Lower leg skin (tissue), 4 donors: ENCODE data around the gene SPON2. TPM values are rescaled to one million over a fixed set of nuclear protein-coding genes. Genes with fewer than 3 reads are reported as not detected.

ENCODE experiments used
- DNase-seq, 2 donors: peaks; one replicate each; pipeline ENCODE4 v3.0.0-alpha.2; 2019; ENCODE audit warnings: low spot score in 2 of 2
- H3K4me3 ChIP-seq: fragments of 200-600 bp; sonication (generic); 2 replicates; pipeline ENCODE4 v1.5.1; 2017; ENCODE audit warnings: mild to moderate bottlenecking, low read depth; ENCODE audit not compliant: poor library complexity, severe bottlenecking
- CTCF ChIP-seq, 3 donors: fragments of 450-650 bp; IDR thresholded peaks; one replicate each; pipeline ENCODE4 v1.5.1; 2016; ENCODE audit warnings: antibody characterized with exemption in 3 of 3, mild to moderate bottlenecking in 3 of 3, moderate library complexity in 2 of 3
- POLR2A ChIP-seq, 2 donors: fragments of 450-650 bp; IDR thresholded peaks; one replicate each; pipeline ENCODE4 v1.6.1; 2016 to 2017; ENCODE audit warnings: antibody characterized with exemption in 2 of 2, mild to moderate bottlenecking in 1 of 2, moderate library complexity in 1 of 2
- WGBS, 2 donors: methylation state at CpG; one replicate each; pipeline ENCODE4 v1.1.5; 2018; 5-methylcytosine and 5-hydroxymethylcytosine counted together
- intact Hi-C: fragments of 100-400 bp; cut with DNase I; formaldehyde crosslinking; loops from one replicate; pipeline ENCODE4 v1.15.0; 2023; ENCODE audit warnings: low total_unique reads
- total RNA-seq, 4 donors: library from RNA; depleted of rRNA; stranded (reverse); fragments of >200 nt; gene quantifications; one replicate each; pipeline ENCODE4 v1.1.0, GENCODE V29; 2016

The SPON2 gene
- total RNA-seq, 4 donors from 2014 or later = 19.1 to 39.8 (median 32.8) TPM

GRCh38 chr4:1164444-1164843 is 7.9 kb downstream of the SPON2 start:
- intact Hi-C loops = loop anchor here (10.0 kb wide), 1 partner anchor 100 kb away; no protein-coding TSS in a partner anchor
- TF ChIP-seq POLR2A (IDR thresholded peaks at IDR 0.05) (no peak), CTCF (IDR thresholded peaks at IDR 0.05) (no peak)
- WGBS, 2 donors = 88 to 92% methylated on average over 5 of the region's 5 CpGs
- DNase-seq = no peak
- H3K4me3 ChIP-seq = no peak overlapping the region

- intact Hi-C loops = loop anchor here (10.0 kb wide), 1 partner anchor 101 kb away; no protein-coding TSS in a partner anchor
- 85 to 92% methylated on average over 4 of the region's 4 CpGs for WGBS, 2 donors
- TF ChIP-seq CTCF (IDR thresholded peaks at IDR 0.05) = no peak
- TF ChIP-seq POLR2A (IDR thresholded peaks at IDR 0.05) = no peak
- H3K4me3 ChIP-seq = no peak overlapping the region
- no peak for DNase-seq
Measured at GRCh38 chr4:1164040-1164439, 8.3 kb downstream of the SPON2 start.

- no peak for DNase-seq
- H3K4me3 ChIP-seq = no peak overlapping the region
- TF ChIP-seq POLR2A (IDR thresholded peaks at IDR 0.05) (no peak), CTCF (IDR thresholded peaks at IDR 0.05) (no peak)
- intact Hi-C loops = loop anchor here (10.0 kb wide), 1 partner anchor 104 kb away; no protein-coding TSS in a partner anchor
- 86 to 87% methylated on average over 1 of the region's 1 CpG for WGBS, 2 donors
Measured at GRCh38 chr4:1160351-1160750, 12.0 kb downstream of the SPON2 start.

GRCh38 chr4:1156069-1156468 is 16.3 kb downstream of the SPON2 start:
- 76 to 92% methylated on average over 7 to 8 of the region's 8 CpGs for WGBS, 2 donors

GRCh38 chr4:1155314-1155713 is 17.1 kb downstream of the SPON2 start:
- intact Hi-C loops = no loop called here
- WGBS, 2 donors = 60% methylated on average over 3 of the region's 3 CpGs
- DNase-seq = peak in 1 of 2 donors; percentile 8
- TF ChIP-seq POLR2A (IDR thresholded peaks at IDR 0.05) = no peak
- no peak for TF ChIP-seq CTCF (IDR thresholded peaks at IDR 0.05)
- H3K4me3 ChIP-seq = no peak overlapping the region

More at GRCh38 chr4:1156069-1156468, 16.3 kb downstream of the SPON2 start:
- DNase-seq = peak in 1 of 2 donors; percentile 72
- H3K4me3 ChIP-seq = no peak overlapping the region
- intact Hi-C loops = no loop called here
- no peak for TF ChIP-seq POLR2A (IDR thresholded peaks at IDR 0.05)
- no peak for TF ChIP-seq CTCF (IDR thresholded peaks at IDR 0.05)
